Stimulated activated CD4-positive, alpha-beta T cell treated with anti-CD3 and anti-CD28 coated beads, Interleukin-2, amount 100 ng/mL, for 4 hours (primary cell): ENCODE results near the gene COL18A1.
"Not testable (repeated sequence)": the region's sequence is repeated elsewhere in the genome, so short reads cannot be mapped to it uniquely, and the experiment has no call there.

Source experiments
- DNase-seq: peaks from one replicate; pipeline ENCODE4 v3.0.0-alpha.2; 2020; ENCODE audit warnings: low read depth

Gene COL18A1

GRCh38 chr21:45441431-45442255, 36.7 kb downstream of the COL18A1 start:
- DNase-seq = no peak

- DNase-seq = no peak
Measured at GRCh38 chr21:45442276-45442675, 37.3 kb downstream of the COL18A1 start.

GRCh38 chr21:45442686-45443594, 38.0 kb downstream of the COL18A1 start:
- DNase-seq = not testable (repeated sequence)

GRCh38 chr21:45443595-45444181, 38.7 kb downstream of the COL18A1 start:
- no peak for DNase-seq

GRCh38 chr21:45444385-45444784, 39.4 kb downstream of the COL18A1 start:
- no peak for DNase-seq

GRCh38 chr21:45445369-45445768, 40.4 kb downstream of the COL18A1 start:
- DNase-seq = no peak

- DNase-seq = no peak
Measured at GRCh38 chr21:45447821-45448220, 42.9 kb downstream of the COL18A1 start.

GRCh38 chr21:45448283-45448809, 43.4 kb downstream of the COL18A1 start:
- no peak for DNase-seq

- DNase-seq = no peak
Measured at GRCh38 chr21:45448810-45449657, 44.1 kb downstream of the COL18A1 start.

- DNase-seq = no peak
Measured at GRCh38 chr21:45449658-45450422, 44.9 kb downstream of the COL18A1 start.

- DNase-seq = no peak
Measured at GRCh38 chr21:45450423-45451090, 45.6 kb downstream of the COL18A1 start.

GRCh38 chr21:45451091-45451740, 46.3 kb downstream of the COL18A1 start:
- DNase-seq = no peak

- no peak for DNase-seq
Measured at GRCh38 chr21:45451771-45452182, 46.8 kb downstream of the COL18A1 start.

- no peak for DNase-seq
Measured at GRCh38 chr21:45452696-45453307, 47.8 kb downstream of the COL18A1 start.

- no peak for DNase-seq
Measured at GRCh38 chr21:45453308-45453950, 48.5 kb downstream of the COL18A1 start.

- no peak for DNase-seq
Measured at GRCh38 chr21:45454060-45454925, 49.3 kb downstream of the COL18A1 start.

GRCh38 chr21:45454926-45455673, 50.1 kb downstream of the COL18A1 start:
- DNase-seq = no peak
